H9 (cell line): ENCODE data around the gene CELSR2. TPM values are rescaled to one million over a fixed set of nuclear protein-coding genes. Genes with fewer than 3 reads are reported as not detected.

Experiments
- DNase-seq: peaks from one replicate; pipeline ENCODE4 v3.0.0-alpha.2; 2017
- H2AFZ ChIP-seq: one replicate; pipeline ENCODE4 v1.6.1; 2013; ENCODE audit warnings: mild to moderate bottlenecking, low read length, control low read depth, moderate library complexity
- H2AK5ac ChIP-seq: 2 replicates; pipeline ENCODE4 v1.6.1; 2013; ENCODE audit warnings: low read length, control low read depth, mixed read lengths; ENCODE audit not compliant: insufficient read length
- H2BK120ac ChIP-seq: one replicate; pipeline ENCODE4 v1.6.1; 2013; ENCODE audit warnings: low read depth, mild to moderate bottlenecking, low read length, control low read depth, inconsistent platforms; ENCODE audit not compliant: poor library complexity, severe bottlenecking
- H2BK12ac ChIP-seq: 2 replicates; pipeline ENCODE4 v1.6.1; 2013; ENCODE audit warnings: low read length, control low read depth, mixed read lengths, low read depth; ENCODE audit not compliant: insufficient read length
- H2BK15ac ChIP-seq: 2 replicates; pipeline ENCODE4 v1.6.1; 2013; ENCODE audit warnings: low read depth, low read length, control low read depth
- H2BK20ac ChIP-seq: one replicate; pipeline ENCODE4 v1.6.1; 2013; ENCODE audit warnings: low read depth, mild to moderate bottlenecking, low read length, control low read depth, inconsistent platforms; ENCODE audit not compliant: poor library complexity, severe bottlenecking
- H2BK5ac ChIP-seq: 2 replicates; pipeline ENCODE4 v1.6.1; 2013; ENCODE audit warnings: low read length, control low read depth, mixed read lengths; ENCODE audit not compliant: insufficient read length
- H3K14ac ChIP-seq: 2 replicates; pipeline ENCODE4 v1.6.1; 2013; ENCODE audit warnings: low read length, control low read depth; ENCODE audit not compliant: insufficient read depth
- H3K18ac ChIP-seq: 2 replicates; pipeline ENCODE4 v1.6.1; 2013; ENCODE audit warnings: low read depth, mild to moderate bottlenecking, mixed read lengths, low read length, control low read depth; ENCODE audit not compliant: insufficient read length
- H3K23ac ChIP-seq: 2 replicates; pipeline ENCODE4 v1.6.1; 2013; ENCODE audit warnings: low read length, control low read depth, mixed read lengths, low read depth; ENCODE audit not compliant: insufficient read length
- H3K23me2 ChIP-seq: 2 replicates; pipeline ENCODE4 v1.6.1; 2013; ENCODE audit warnings: low read depth, mild to moderate bottlenecking, mixed read lengths, low read length, control low read depth; ENCODE audit not compliant: insufficient read length, poor library complexity, severe bottlenecking
- H3K27ac ChIP-seq: 2 replicates; pipeline ENCODE4 v1.5.1; 2013; ENCODE audit warnings: low read length, control low read depth, mixed read lengths, low read depth; ENCODE audit not compliant: insufficient read length
- H3K27me3 ChIP-seq: 2 replicates; pipeline ENCODE4 v1.6.1; 2013; ENCODE audit warnings: low read length, control low read depth, inconsistent platforms; ENCODE audit not compliant: insufficient read depth
- H3K4ac ChIP-seq: 2 replicates; pipeline ENCODE4 v1.6.1; 2013; ENCODE audit warnings: low read depth, mild to moderate bottlenecking, control low read depth, inconsistent platforms, low read length, moderate library complexity
- H3K4me1 ChIP-seq: 2 replicates; pipeline ENCODE4 v1.6.1; 2013; ENCODE audit warnings: low read length, control low read depth, inconsistent platforms; ENCODE audit not compliant: insufficient read depth
- H3K4me2 ChIP-seq: 2 replicates; pipeline ENCODE4 v1.6.1; 2013; ENCODE audit warnings: low read length, control low read depth, mixed read lengths; ENCODE audit not compliant: insufficient read length, insufficient read depth
- H3K56ac ChIP-seq: 2 replicates; pipeline ENCODE4 v1.6.1; 2013; ENCODE audit warnings: low read depth, mild to moderate bottlenecking, mixed read lengths, low read length, control low read depth; ENCODE audit not compliant: insufficient read length
- H3K79me1 ChIP-seq: 2 replicates; pipeline ENCODE4 v1.6.1; 2013; ENCODE audit warnings: low read depth, mild to moderate bottlenecking, moderate library complexity, low read length, control low read depth, inconsistent platforms; ENCODE audit not compliant: insufficient read depth, poor library complexity, severe bottlenecking
- H3K79me2 ChIP-seq: 2 replicates; pipeline ENCODE4 v1.6.1; 2013; ENCODE audit warnings: low read length, control low read depth, inconsistent platforms; ENCODE audit not compliant: insufficient read depth
- H3K9ac ChIP-seq: 2 replicates; pipeline ENCODE4 v1.6.1; 2013; ENCODE audit warnings: low read length, control low read depth, mixed read lengths; ENCODE audit not compliant: insufficient read length; ENCODE audit errors: extremely low read depth
- H3K9me3 ChIP-seq: one replicate; pipeline ENCODE4 v1.6.1; 2013; ENCODE audit warnings: low read depth, low read length, inconsistent platforms; ENCODE audit not compliant: control insufficient read depth
- H3T11ph ChIP-seq: one replicate; pipeline ENCODE4 v1.6.1; 2013; ENCODE audit warnings: mild to moderate bottlenecking, low read length, control low read depth, inconsistent platforms
- H4K20me1 ChIP-seq: one replicate; pipeline ENCODE4 v1.6.1; 2013; ENCODE audit not compliant: control insufficient read depth, insufficient read length, insufficient read depth
- H4K5ac ChIP-seq: 2 replicates; pipeline ENCODE4 v1.6.1; 2013; ENCODE audit warnings: low read depth, mild to moderate bottlenecking, mixed read lengths, low read length, control low read depth; ENCODE audit not compliant: insufficient read length
- H4K8ac ChIP-seq: replicated peaks from 2 replicates; pipeline ENCODE4 v1.6.1; 2013; ENCODE audit warnings: low read length, control low read depth, mixed read lengths, low read depth; ENCODE audit not compliant: insufficient read length
- H4K91ac ChIP-seq: 2 replicates; pipeline ENCODE4 v1.6.1; 2013; ENCODE audit warnings: low read depth, mild to moderate bottlenecking, moderate library complexity, mixed read lengths, low read length, control low read depth; ENCODE audit not compliant: insufficient read length
- H3K27ac Mint-ChIP-seq, 3 experiments: 2 replicates in 2 of 3; 3 replicates in 1 of 3; pipeline ENCODE4 v1.8.0; 2020 to 2021; ENCODE audit warnings: mixed read lengths in 3 of 3, mild to moderate bottlenecking in 1 of 3, moderate library complexity in 1 of 3
- H3K27me3 Mint-ChIP-seq: 2 replicates; pipeline ENCODE4 v1.8.0; 2021; ENCODE audit warnings: low read depth, mild to moderate bottlenecking, moderate library complexity, mixed read lengths
- H3K36me3 Mint-ChIP-seq, 3 experiments: 2 replicates in 2 of 3; 3 replicates in 1 of 3; pipeline ENCODE4 v1.8.0; 2020 to 2021; ENCODE audit warnings: low read depth in 3 of 3, mixed read lengths in 3 of 3; ENCODE audit not compliant: insufficient read depth in 1 of 3
- H3K4me1 Mint-ChIP-seq, 2 experiments: 2 replicates each; pipeline ENCODE4 v1.8.0; 2020; ENCODE audit warnings: mixed read lengths in 2 of 2
- H3K4me3 Mint-ChIP-seq, 2 experiments: 2 replicates in 1 of 2; 3 replicates in 1 of 2; pipeline ENCODE4 v1.8.0; 2020 to 2021; ENCODE audit warnings: mild to moderate bottlenecking in 2 of 2, mixed read lengths in 2 of 2, moderate library complexity in 1 of 2
- H3K9me3 Mint-ChIP-seq, 2 experiments: 2 replicates in 1 of 2; 3 replicates in 1 of 2; pipeline ENCODE4 v1.8.0; 2020; ENCODE audit warnings: mild to moderate bottlenecking in 2 of 2, mixed read lengths in 2 of 2, moderate library complexity in 1 of 2
- WGBS: extraction: QIAGEN DNeasy Blood & Tissue Kit; methylation state at CpG from one replicate; pipeline ENCODE4 v1.1.7; 2013; ENCODE audit warnings: missing lambda C conversion rate, low lambda C conversion rate, mixed read lengths; ENCODE audit not compliant: insufficient read length; ENCODE audit errors: extremely low coverage; 5-methylcytosine and 5-hydroxymethylcytosine counted together
- total RNA-seq: library from RNA; stranded (reverse); gene quantifications from 2 replicates; pipeline ENCODE4 v1.2.1, GENCODE V29; 2021
- TF ChIP-seq, protein P1 (sequence below): fragments of 200-600 bp; sonication (generic); conservative IDR thresholded peaks from 3 replicates; pipeline ENCODE4 v1.8.0; 2021; ENCODE audit warnings: antibody characterized with exemption, mild to moderate bottlenecking

The CELSR2 gene
- total RNA-seq, 1 experiment from 2014 or later, result 29.2 TPM

DNA sequence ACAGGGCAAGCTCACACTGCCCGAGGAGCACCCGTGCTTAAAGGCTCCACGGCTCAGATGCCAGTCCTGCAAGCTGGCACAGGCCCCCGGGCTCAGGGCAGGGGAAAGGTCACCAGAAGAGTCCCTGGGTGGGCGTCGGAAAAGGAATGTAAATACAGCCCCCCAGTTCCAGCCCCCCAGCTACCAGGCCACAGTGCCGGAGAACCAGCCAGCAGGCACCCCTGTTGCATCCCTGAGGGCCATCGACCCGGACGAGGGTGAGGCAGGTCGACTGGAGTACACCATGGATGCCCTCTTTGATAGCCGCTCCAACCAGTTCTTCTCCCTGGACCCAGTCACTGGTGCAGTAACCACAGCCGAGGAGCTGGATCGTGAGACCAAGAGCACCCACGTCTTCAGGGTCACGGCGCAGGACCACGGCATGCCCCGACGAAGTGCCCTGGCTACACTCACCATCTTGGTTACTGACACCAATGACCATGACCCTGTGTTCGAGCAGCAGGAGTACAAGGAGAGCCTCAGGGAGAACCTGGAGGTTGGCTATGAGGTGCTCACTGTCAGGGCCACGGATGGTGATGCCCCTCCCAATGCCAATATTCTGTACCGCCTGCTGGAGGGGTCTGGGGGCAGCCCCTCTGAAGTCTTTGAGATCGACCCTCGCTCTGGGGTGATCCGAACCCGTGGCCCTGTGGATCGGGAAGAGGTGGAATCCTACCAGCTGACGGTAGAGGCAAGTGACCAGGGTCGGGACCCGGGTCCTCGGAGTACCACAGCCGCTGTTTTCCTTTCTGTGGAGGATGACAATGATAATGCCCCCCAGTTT lies 1.3 kb downstream of the CELSR2 start:
- Histone ChIP-seq H3K79me1 (no peaks in the 10 kb centered on the region), H2BK20ac (no peak overlapping the region), H4K5ac (no peak overlapping the region), H4K91ac (no peak overlapping the region), H2BK12ac (no peak overlapping the region), H3K27ac (no peak overlapping the region), H3K4ac (no peak overlapping the region), H3K23me2 (peaks cover 5% of the 10 kb centered on the region), H3T11ph (no peak overlapping the region), H3K79me2 (no peaks in the 10 kb centered on the region; the same call in 1 of the 2 replicates), H2BK15ac (no peak overlapping the region), H3K18ac (no peak overlapping the region), H3K9ac (no peak overlapping the region), H3K23ac (no peak overlapping the region), H3K4me2 (peak overlapping the region; percentile 40), H2AK5ac (no peak overlapping the region), H3K56ac (no peak overlapping the region), H2BK120ac (no peak overlapping the region), H4K20me1 (no peaks in the 10 kb centered on the region), H3K14ac (no peak overlapping the region; the same call in 1 of the 2 replicates), H3K27me3 (peaks cover 4% of the 10 kb centered on the region; the same call in 1 of the 2 replicates), H3K9me3 (no peaks in the 10 kb centered on the region), H2AFZ (no peak overlapping the region), H2BK5ac (no peak overlapping the region), H3K4me1 (no peaks in the 10 kb centered on the region), H4K8ac (no peak overlapping the region)
- TF ChIP-seq, protein P1, sequence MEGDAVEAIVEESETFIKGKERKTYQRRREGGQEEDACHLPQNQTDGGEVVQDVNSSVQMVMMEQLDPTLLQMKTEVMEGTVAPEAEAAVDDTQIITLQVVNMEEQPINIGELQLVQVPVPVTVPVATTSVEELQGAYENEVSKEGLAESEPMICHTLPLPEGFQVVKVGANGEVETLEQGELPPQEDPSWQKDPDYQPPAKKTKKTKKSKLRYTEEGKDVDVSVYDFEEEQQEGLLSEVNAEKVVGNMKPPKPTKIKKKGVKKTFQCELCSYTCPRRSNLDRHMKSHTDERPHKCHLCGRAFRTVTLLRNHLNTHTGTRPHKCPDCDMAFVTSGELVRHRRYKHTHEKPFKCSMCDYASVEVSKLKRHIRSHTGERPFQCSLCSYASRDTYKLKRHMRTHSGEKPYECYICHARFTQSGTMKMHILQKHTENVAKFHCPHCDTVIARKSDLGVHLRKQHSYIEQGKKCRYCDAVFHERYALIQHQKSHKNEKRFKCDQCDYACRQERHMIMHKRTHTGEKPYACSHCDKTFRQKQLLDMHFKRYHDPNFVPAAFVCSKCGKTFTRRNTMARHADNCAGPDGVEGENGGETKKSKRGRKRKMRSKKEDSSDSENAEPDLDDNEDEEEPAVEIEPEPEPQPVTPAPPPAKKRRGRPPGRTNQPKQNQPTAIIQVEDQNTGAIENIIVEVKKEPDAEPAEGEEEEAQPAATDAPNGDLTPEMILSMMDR, result no peak
- WGBS, result no CpG with 5 or more reads among the region's 33 CpGs
- peaks cover 14 to 21% of the 10 kb centered on the region in 2 experiments for H3K9me3 Mint-ChIP-seq
- H3K4me1 Mint-ChIP-seq, result peaks cover 39 to 40% of the 10 kb centered on the region in 2 experiments
- peaks cover 22 to 30% (median 25%) of the 10 kb centered on the region in 3 experiments for H3K36me3 Mint-ChIP-seq
- no peak overlapping the region for H3K27ac Mint-ChIP-seq
- peaks cover 48% of the 10 kb centered on the region for H3K27me3 Mint-ChIP-seq
- DNase-seq, result no peak
- H3K4me3 Mint-ChIP-seq, result peak overlapping the region; percentile 61 to 76; a peak in 4 of 5 replicates
